Measurements from ENCODE around the gene ZNF552. TPM values are rescaled to one million over a fixed set of nuclear protein-coding genes. Genes with fewer than 3 reads are reported as not detected.
A peak's percentile ranks its signal among the peaks of the same experiment; 100 is the strongest.
"Not testable (repeated sequence)": the region's sequence is repeated elsewhere in the genome, so short reads cannot be mapped to it uniquely, and the experiment has no call there.

ZNF552 gene
- total RNA-seq, 2 donors from 2014 or later = 6.2 to 7.1 TPM

DNA sequence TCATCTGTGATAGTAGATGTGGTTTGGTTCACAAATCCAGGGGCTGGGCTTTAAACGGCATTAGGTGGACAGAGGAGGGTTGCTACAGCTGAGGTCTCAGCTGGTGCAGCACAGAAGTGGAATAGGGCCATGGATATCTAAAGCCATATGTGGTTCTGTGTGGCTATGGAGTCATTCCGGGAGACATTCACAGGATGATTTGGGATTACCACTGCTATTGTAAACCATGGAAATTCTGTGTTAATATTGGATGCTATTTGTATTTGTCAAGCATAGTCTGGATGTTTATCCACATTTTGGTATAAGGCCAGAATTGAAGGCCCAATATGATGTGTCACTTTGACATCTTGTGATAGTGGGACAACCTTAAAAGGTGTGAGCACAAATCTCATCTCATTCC, 8.4 kb upstream of the ZNF552 start:
- Mint-ChIP-seq H3K36me3 (peaks cover 36 to 56% of the 10 kb centered on the region in 2 donors), H3K27ac (peak overlapping the region in 1 of 2 donors; percentile 48)
- DNase-seq (ENCODE audit: low spot score in 2 of 2); H3K9me3 Mint-ChIP-seq; ATAC-seq: not testable (repeated sequence)

- not testable (repeated sequence) for DNase-seq (ENCODE audit: low spot score in 2 of 2); H3K9me3 Mint-ChIP-seq; H3K27ac Mint-ChIP-seq; ATAC-seq
- H3K36me3 Mint-ChIP-seq = peaks cover 30 to 47% of the 10 kb centered on the region in 2 donors
Measured at GRCh38 chr19:57821501-57821900, 6.8 kb upstream of the ZNF552 start.

GRCh38 chr19:57821095-57821494, 6.4 kb upstream of the ZNF552 start:
- not testable (repeated sequence) for DNase-seq (ENCODE audit: low spot score in 2 of 2); ATAC-seq; H3K9me3 Mint-ChIP-seq
- peaks cover 27 to 44% of the 10 kb centered on the region in 2 donors for H3K36me3 Mint-ChIP-seq
- peak overlapping the region; percentile 99 for H3K27ac Mint-ChIP-seq

- DNase-seq (ENCODE audit: low spot score in 2 of 2) (no peak), ATAC-seq (no peak)
- H3K36me3 Mint-ChIP-seq = peaks cover 23 to 40% of the 10 kb centered on the region in 2 donors
- no peaks in the 10 kb centered on the region for H3K9me3 Mint-ChIP-seq
- H3K27ac Mint-ChIP-seq = peak overlapping the region; percentile 99
Measured at GRCh38 chr19:57820599-57820998, 5.9 kb upstream of the ZNF552 start.

- H3K9me3 Mint-ChIP-seq = no peaks in the 10 kb centered on the region
- peaks cover 29 to 42% of the 10 kb centered on the region in 2 donors for H3K36me3 Mint-ChIP-seq
- ATAC-seq (peak; percentile 91 to 92), DNase-seq (ENCODE audit: low spot score in 2 of 2) (peak; percentile 70 to 86)
- H3K27ac Mint-ChIP-seq = peak overlapping the region; percentile 99
Measured at GRCh38 chr19:57819475-57820148, 4.9 kb upstream of the ZNF552 start.

DNA sequence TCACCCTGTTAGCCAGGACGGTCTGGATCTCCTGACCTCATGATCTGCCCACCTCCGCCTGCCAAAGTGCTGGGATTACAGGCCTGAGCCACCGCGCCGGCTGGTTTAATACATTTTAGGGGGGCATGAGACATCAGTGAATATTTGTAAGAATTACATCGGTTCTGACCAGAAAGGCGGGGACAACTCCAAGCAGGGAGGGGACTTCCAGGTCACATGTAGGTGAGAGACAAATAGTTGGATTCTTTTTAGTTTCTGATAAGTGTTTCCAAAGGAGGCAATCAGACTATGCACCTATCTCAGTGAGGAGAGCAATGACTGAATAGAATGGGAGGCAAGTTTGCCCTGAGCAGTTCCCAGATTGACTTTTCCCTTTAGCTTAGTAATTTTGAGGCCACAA, 3.7 kb upstream of the ZNF552 start:
- peaks cover 36 to 42% of the 10 kb centered on the region in 2 donors for H3K36me3 Mint-ChIP-seq
- DNase-seq (ENCODE audit: low spot score in 2 of 2) (no peak), ATAC-seq (no peak)
- H3K9me3 Mint-ChIP-seq = no peaks in the 10 kb centered on the region
- H3K27ac Mint-ChIP-seq = peak overlapping the region in 1 of 2 donors; percentile 32

DNA sequence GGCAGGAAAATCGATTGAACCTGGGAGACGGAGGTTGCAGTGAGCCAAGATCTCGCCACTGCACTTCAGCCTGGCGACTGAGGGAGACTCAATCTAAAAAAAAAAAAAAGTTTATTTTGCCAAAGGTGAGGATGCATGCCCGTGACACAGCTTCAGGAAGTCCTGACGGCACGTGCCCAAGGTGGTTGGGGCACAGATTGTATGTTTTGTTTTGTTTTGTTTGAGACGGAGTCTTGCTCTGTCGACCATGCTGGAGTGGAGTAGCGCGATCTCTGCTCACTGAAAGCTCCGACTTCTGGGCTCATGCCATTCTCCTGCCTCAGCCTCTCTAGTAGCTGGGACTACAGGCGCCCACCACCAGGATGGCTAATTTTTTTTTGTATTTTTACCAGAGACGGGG, 3.3 kb upstream of the ZNF552 start:
- peaks cover 35 to 38% of the 10 kb centered on the region in 2 donors for H3K36me3 Mint-ChIP-seq
- H3K27ac Mint-ChIP-seq = peak overlapping the region in 1 of 2 donors; percentile 32
- ATAC-seq (no peak), DNase-seq (ENCODE audit: low spot score in 2 of 2) (no peak)
- H3K9me3 Mint-ChIP-seq = no peaks in the 10 kb centered on the region

DNA sequence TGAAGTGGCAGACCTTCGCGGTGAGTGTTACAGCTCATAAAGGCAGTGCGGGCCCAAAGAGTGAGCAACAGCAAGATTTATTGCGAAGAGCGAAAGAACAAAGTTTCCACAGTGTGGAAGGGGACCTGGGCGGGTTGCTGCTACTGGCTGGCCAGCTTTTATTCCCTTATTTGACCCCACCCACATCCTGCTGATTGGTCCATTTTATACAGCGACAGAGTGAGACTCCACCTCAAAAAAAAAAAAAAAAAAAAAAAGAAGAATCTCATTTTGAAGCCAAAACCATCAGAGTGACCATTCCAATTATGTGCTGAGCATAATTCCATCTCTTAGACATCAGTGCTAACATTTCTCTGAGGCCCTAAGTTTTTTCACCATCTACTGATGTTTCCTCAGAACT, 1.9 kb upstream of the ZNF552 start:
- DNase-seq (ENCODE audit: low spot score in 2 of 2) (no peak), ATAC-seq (no peak)
- Mint-ChIP-seq H3K36me3 (peaks cover 29 to 36% of the 10 kb centered on the region in 2 donors), H3K27ac (no peak overlapping the region), H3K9me3 (no peaks in the 10 kb centered on the region)

DNA sequence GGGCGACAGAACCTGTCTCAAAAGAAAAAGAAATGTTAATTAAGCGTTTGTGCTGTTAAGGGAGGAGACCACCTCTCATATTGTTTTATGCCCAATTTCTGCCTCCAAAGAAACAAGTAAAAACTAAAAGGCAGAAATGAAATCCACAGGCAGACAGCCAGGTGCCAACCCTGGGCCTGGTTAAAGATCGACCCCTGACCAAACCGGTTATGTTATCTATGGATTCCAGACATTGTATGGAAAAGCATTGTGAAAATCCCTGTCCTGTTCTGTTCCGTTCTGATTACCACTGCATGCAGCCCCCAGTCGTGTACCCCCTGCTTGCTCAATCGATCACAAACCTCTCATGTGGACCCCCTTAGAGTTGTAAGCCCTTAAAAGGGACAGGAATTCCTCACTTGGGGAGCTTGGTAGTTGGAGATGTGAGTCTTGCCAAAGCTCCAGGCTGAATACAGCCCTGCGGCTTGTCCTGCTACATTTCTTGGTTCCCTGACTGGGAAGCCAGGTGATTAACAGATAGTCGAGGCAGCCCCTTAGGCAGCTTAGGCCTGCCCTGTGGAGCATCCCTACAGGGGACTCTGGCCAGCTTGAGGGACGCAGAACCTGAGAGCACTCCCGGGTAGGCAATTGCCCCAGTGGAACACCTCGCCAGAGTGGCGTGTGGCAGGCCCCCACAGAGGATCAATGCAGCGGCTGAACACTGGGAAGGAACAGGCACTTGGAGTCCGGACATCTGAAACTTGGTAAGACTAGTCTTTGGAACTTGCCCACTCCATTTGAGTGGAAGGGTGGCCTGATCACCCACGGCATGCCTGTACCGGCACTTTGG, 748 bp upstream of the ZNF552 start:
- peak overlapping the region; percentile 95 to 96 for H3K27ac Mint-ChIP-seq
- peaks cover 22 to 28% of the 10 kb centered on the region in 2 donors for H3K36me3 Mint-ChIP-seq
- no peaks in the 10 kb centered on the region for H3K9me3 Mint-ChIP-seq
- DNase-seq (ENCODE audit: low spot score in 2 of 2) (no peak), ATAC-seq (no peak)

GRCh38 chr19:57813919-57814504, 701 bp downstream of the ZNF552 start:
- DNase-seq (ENCODE audit: low spot score in 2 of 2) = no peak
- peaks cover 21 to 29% of the 10 kb centered on the region in 2 donors for H3K36me3 Mint-ChIP-seq
- ATAC-seq = no peak
- H3K9me3 Mint-ChIP-seq = no peaks in the 10 kb centered on the region
- peak overlapping the region; percentile 95 to 96 for H3K27ac Mint-ChIP-seq

DNA sequence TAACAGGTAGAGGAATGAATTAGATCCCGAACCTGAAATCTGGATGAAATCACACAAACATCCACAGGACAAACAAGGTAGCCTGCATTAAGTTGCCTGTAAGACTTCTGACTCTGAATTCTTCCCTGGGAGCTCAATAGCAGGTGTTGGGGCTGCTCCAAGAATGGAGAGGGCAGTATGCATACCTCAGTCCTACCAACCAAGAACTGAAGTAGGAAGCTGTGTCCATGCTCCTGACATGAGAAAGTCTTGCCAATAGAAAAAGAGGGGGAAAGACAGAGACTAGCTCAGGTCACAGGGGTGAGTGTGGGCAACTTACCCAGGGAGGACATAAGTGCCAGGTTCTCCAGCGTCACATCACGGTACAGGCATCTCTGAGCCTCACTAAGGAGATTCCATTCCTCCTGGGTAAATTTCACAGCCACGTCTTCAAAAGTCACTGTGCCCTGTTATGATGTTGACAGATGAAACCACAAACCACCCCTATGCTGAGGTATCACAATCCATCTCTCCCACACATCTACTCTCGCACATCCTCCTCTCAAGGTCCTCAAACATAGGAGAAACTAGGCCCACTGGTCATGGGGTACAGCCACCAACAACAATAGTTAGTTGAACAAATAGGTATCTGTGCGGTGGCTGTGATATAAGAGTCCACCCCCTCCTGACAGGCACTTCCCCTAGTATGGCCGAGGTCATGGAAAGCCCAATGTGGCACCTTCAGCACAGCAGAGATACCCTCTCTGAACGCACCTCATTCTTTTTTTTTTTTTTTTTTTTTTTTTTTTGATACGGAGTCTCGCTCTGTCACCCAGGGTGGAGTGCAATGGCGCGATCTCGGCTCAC, 1.5 kb downstream of the ZNF552 start:
- peak overlapping the region; percentile 39 to 95 for H3K27ac Mint-ChIP-seq
- ATAC-seq = peak in 1 of 2 donors; percentile 15
- not testable (repeated sequence) for H3K9me3 Mint-ChIP-seq; DNase-seq (ENCODE audit: low spot score in 2 of 2)
- H3K36me3 Mint-ChIP-seq = peaks cover 21 to 30% of the 10 kb centered on the region in 2 donors

GRCh38 chr19:57812226-57812625, 2.5 kb downstream of the ZNF552 start:
- peaks cover 21 to 37% of the 10 kb centered on the region in 2 donors for H3K36me3 Mint-ChIP-seq
- ATAC-seq = peak; percentile 9 to 28
- peak overlapping the region in 1 of 2 donors; percentile 13 for H3K27ac Mint-ChIP-seq
- no peaks in the 10 kb centered on the region for H3K9me3 Mint-ChIP-seq
- DNase-seq (ENCODE audit: low spot score in 2 of 2) = no peak

DNA sequence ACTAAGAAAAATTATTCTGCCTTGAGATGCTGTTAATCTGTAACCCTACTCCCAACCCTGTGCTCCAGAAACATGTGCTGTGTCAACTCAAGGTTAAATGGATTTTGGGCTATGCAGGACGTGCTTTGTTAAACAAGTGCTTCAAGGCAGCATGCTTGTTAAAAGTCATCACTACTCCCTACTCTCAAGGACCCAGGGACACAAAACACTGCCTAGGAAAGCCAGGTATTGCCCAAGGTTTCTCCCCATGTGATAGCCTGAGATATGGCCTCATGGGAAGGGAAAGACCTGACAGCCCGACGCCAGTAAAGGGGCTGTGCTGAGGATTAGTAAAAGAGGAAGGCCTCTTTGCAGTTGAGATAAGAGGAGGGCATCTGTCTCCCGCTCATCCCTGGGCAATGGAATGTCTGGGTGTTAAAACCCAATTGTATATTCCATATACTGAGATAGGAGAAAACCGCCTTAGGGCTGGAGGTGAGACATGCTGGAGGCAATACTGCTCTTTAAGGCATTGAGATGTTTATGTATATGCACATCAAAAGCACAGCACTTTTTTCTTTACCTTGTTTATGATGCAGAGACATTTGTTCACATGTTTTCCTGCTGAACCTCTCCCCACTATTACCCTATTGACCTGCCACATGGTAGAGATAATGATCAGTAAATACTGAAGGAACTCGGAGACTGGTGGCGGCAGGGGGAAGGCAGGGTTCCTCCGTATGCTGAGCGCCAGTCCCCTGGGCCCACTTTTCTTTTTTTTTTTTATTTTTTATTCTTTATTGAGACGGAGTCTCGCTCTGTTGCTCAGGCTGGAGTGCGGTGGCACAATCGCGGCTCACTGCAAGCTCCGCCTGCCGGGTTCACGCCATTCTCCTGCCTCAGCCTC, 4.1 kb downstream of the ZNF552 start:
- H3K36me3 Mint-ChIP-seq = peaks cover 21 to 46% of the 10 kb centered on the region in 2 donors

DNA sequence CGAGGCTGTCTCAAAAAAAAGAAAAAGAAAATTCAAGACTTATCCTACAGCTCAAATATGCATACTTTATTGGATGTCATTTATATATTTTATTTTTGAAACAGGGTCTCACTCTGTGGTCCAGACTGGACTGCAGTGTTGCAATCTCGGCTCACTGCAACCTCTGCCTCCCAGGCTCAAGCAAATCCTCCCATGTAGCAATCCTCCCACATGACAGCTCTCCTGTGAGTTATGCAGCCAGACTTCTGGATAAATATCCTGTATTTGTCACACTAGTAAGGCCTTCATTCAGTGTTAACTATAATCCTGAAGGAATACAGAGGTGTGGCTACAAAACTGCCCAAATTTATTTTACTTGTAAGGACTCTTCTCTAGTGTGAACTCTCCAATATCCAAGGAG, 7.2 kb downstream of the ZNF552 start:
- DNase-seq (ENCODE audit: low spot score in 2 of 2) (no peak), ATAC-seq (no peak)
- H3K27ac Mint-ChIP-seq = no peak overlapping the region
- peaks cover 17 to 47% of the 10 kb centered on the region in 2 donors for H3K36me3 Mint-ChIP-seq
- H3K9me3 Mint-ChIP-seq = no peaks in the 10 kb centered on the region

More for the DNA sequence above, 4.1 kb downstream of the ZNF552 start:
- not testable (repeated sequence) for DNase-seq (ENCODE audit: low spot score in 2 of 2); H3K9me3 Mint-ChIP-seq; ATAC-seq
- peak overlapping the region in 1 of 2 donors; percentile 29 for H3K27ac Mint-ChIP-seq

- ATAC-seq = no peak
- Mint-ChIP-seq H3K27ac (peak overlapping the region; percentile 45 to 77), H3K9me3 (no peaks in the 10 kb centered on the region), H3K36me3 (peaks cover 14 to 38% of the 10 kb centered on the region in 2 donors)
- no peak for DNase-seq (ENCODE audit: low spot score in 2 of 2)
Measured at GRCh38 chr19:57803594-57804325, 11.0 kb downstream of the ZNF552 start.
